H9 (cell line): ENCODE results near the gene AGPAT2. TPM values are rescaled to one million over a fixed set of nuclear protein-coding genes. Genes with fewer than 3 reads are reported as not detected.

ENCODE experiments used
- DNase-seq: peaks from one replicate; pipeline ENCODE4 v3.0.0-alpha.2; 2017
- H2AFZ ChIP-seq: one replicate; pipeline ENCODE4 v1.6.1; 2013; ENCODE audit warnings: mild to moderate bottlenecking, low read length, control low read depth, moderate library complexity
- H2AK5ac ChIP-seq: 2 replicates; pipeline ENCODE4 v1.6.1; 2013; ENCODE audit warnings: low read length, control low read depth, mixed read lengths; ENCODE audit not compliant: insufficient read length
- H2BK120ac ChIP-seq: one replicate; pipeline ENCODE4 v1.6.1; 2013; ENCODE audit warnings: low read depth, mild to moderate bottlenecking, low read length, control low read depth, inconsistent platforms; ENCODE audit not compliant: poor library complexity, severe bottlenecking
- H2BK12ac ChIP-seq: 2 replicates; pipeline ENCODE4 v1.6.1; 2013; ENCODE audit warnings: low read length, control low read depth, mixed read lengths, low read depth; ENCODE audit not compliant: insufficient read length
- H2BK15ac ChIP-seq: 2 replicates; pipeline ENCODE4 v1.6.1; 2013; ENCODE audit warnings: low read depth, low read length, control low read depth
- H2BK20ac ChIP-seq: one replicate; pipeline ENCODE4 v1.6.1; 2013; ENCODE audit warnings: low read depth, mild to moderate bottlenecking, low read length, control low read depth, inconsistent platforms; ENCODE audit not compliant: poor library complexity, severe bottlenecking
- H2BK5ac ChIP-seq: 2 replicates; pipeline ENCODE4 v1.6.1; 2013; ENCODE audit warnings: low read length, control low read depth, mixed read lengths; ENCODE audit not compliant: insufficient read length
- H3K14ac ChIP-seq: 2 replicates; pipeline ENCODE4 v1.6.1; 2013; ENCODE audit warnings: low read length, control low read depth; ENCODE audit not compliant: insufficient read depth
- H3K18ac ChIP-seq: 2 replicates; pipeline ENCODE4 v1.6.1; 2013; ENCODE audit warnings: low read depth, mild to moderate bottlenecking, mixed read lengths, low read length, control low read depth; ENCODE audit not compliant: insufficient read length
- H3K23ac ChIP-seq: 2 replicates; pipeline ENCODE4 v1.6.1; 2013; ENCODE audit warnings: low read length, control low read depth, mixed read lengths, low read depth; ENCODE audit not compliant: insufficient read length
- H3K23me2 ChIP-seq: 2 replicates; pipeline ENCODE4 v1.6.1; 2013; ENCODE audit warnings: low read depth, mild to moderate bottlenecking, mixed read lengths, low read length, control low read depth; ENCODE audit not compliant: insufficient read length, poor library complexity, severe bottlenecking
- H3K27ac ChIP-seq: 2 replicates; pipeline ENCODE4 v1.5.1; 2013; ENCODE audit warnings: low read length, control low read depth, mixed read lengths, low read depth; ENCODE audit not compliant: insufficient read length
- H3K27me3 ChIP-seq: 2 replicates; pipeline ENCODE4 v1.6.1; 2013; ENCODE audit warnings: low read length, control low read depth, inconsistent platforms; ENCODE audit not compliant: insufficient read depth
- H3K4ac ChIP-seq: 2 replicates; pipeline ENCODE4 v1.6.1; 2013; ENCODE audit warnings: low read depth, mild to moderate bottlenecking, control low read depth, inconsistent platforms, low read length, moderate library complexity
- H3K4me1 ChIP-seq: 2 replicates; pipeline ENCODE4 v1.6.1; 2013; ENCODE audit warnings: low read length, control low read depth, inconsistent platforms; ENCODE audit not compliant: insufficient read depth
- H3K4me2 ChIP-seq: 2 replicates; pipeline ENCODE4 v1.6.1; 2013; ENCODE audit warnings: low read length, control low read depth, mixed read lengths; ENCODE audit not compliant: insufficient read length, insufficient read depth
- H3K56ac ChIP-seq: 2 replicates; pipeline ENCODE4 v1.6.1; 2013; ENCODE audit warnings: low read depth, mild to moderate bottlenecking, mixed read lengths, low read length, control low read depth; ENCODE audit not compliant: insufficient read length
- H3K79me1 ChIP-seq: 2 replicates; pipeline ENCODE4 v1.6.1; 2013; ENCODE audit warnings: low read depth, mild to moderate bottlenecking, moderate library complexity, low read length, control low read depth, inconsistent platforms; ENCODE audit not compliant: insufficient read depth, poor library complexity, severe bottlenecking
- H3K79me2 ChIP-seq: 2 replicates; pipeline ENCODE4 v1.6.1; 2013; ENCODE audit warnings: low read length, control low read depth, inconsistent platforms; ENCODE audit not compliant: insufficient read depth
- H3K9ac ChIP-seq: 2 replicates; pipeline ENCODE4 v1.6.1; 2013; ENCODE audit warnings: low read length, control low read depth, mixed read lengths; ENCODE audit not compliant: insufficient read length; ENCODE audit errors: extremely low read depth
- H3K9me3 ChIP-seq: one replicate; pipeline ENCODE4 v1.6.1; 2013; ENCODE audit warnings: low read depth, low read length, inconsistent platforms; ENCODE audit not compliant: control insufficient read depth
- H3T11ph ChIP-seq: one replicate; pipeline ENCODE4 v1.6.1; 2013; ENCODE audit warnings: mild to moderate bottlenecking, low read length, control low read depth, inconsistent platforms
- H4K20me1 ChIP-seq: one replicate; pipeline ENCODE4 v1.6.1; 2013; ENCODE audit not compliant: control insufficient read depth, insufficient read length, insufficient read depth
- H4K5ac ChIP-seq: 2 replicates; pipeline ENCODE4 v1.6.1; 2013; ENCODE audit warnings: low read depth, mild to moderate bottlenecking, mixed read lengths, low read length, control low read depth; ENCODE audit not compliant: insufficient read length
- H4K8ac ChIP-seq: replicated peaks from 2 replicates; pipeline ENCODE4 v1.6.1; 2013; ENCODE audit warnings: low read length, control low read depth, mixed read lengths, low read depth; ENCODE audit not compliant: insufficient read length
- H4K91ac ChIP-seq: 2 replicates; pipeline ENCODE4 v1.6.1; 2013; ENCODE audit warnings: low read depth, mild to moderate bottlenecking, moderate library complexity, mixed read lengths, low read length, control low read depth; ENCODE audit not compliant: insufficient read length
- H3K27ac Mint-ChIP-seq, 3 experiments: 2 replicates in 2 of 3; 3 replicates in 1 of 3; pipeline ENCODE4 v1.8.0; 2020 to 2021; ENCODE audit warnings: mixed read lengths in 3 of 3, mild to moderate bottlenecking in 1 of 3, moderate library complexity in 1 of 3
- H3K27me3 Mint-ChIP-seq: 2 replicates; pipeline ENCODE4 v1.8.0; 2021; ENCODE audit warnings: low read depth, mild to moderate bottlenecking, moderate library complexity, mixed read lengths
- H3K36me3 Mint-ChIP-seq, 3 experiments: 2 replicates in 2 of 3; 3 replicates in 1 of 3; pipeline ENCODE4 v1.8.0; 2020 to 2021; ENCODE audit warnings: low read depth in 3 of 3, mixed read lengths in 3 of 3; ENCODE audit not compliant: insufficient read depth in 1 of 3
- H3K4me1 Mint-ChIP-seq, 2 experiments: 2 replicates each; pipeline ENCODE4 v1.8.0; 2020; ENCODE audit warnings: mixed read lengths in 2 of 2
- H3K4me3 Mint-ChIP-seq, 2 experiments: 2 replicates in 1 of 2; 3 replicates in 1 of 2; pipeline ENCODE4 v1.8.0; 2020 to 2021; ENCODE audit warnings: mild to moderate bottlenecking in 2 of 2, mixed read lengths in 2 of 2, moderate library complexity in 1 of 2
- H3K9me3 Mint-ChIP-seq, 2 experiments: 2 replicates in 1 of 2; 3 replicates in 1 of 2; pipeline ENCODE4 v1.8.0; 2020; ENCODE audit warnings: mild to moderate bottlenecking in 2 of 2, mixed read lengths in 2 of 2, moderate library complexity in 1 of 2
- CTCF ChIP-seq: fragments of 200-600 bp; sonication (generic); conservative IDR thresholded peaks from 3 replicates; pipeline ENCODE4 v1.8.0; 2021; ENCODE audit warnings: antibody characterized with exemption, mild to moderate bottlenecking
- WGBS: extraction: QIAGEN DNeasy Blood & Tissue Kit; methylation state at CpG from one replicate; pipeline ENCODE4 v1.1.7; 2013; ENCODE audit warnings: missing lambda C conversion rate, low lambda C conversion rate, mixed read lengths; ENCODE audit not compliant: insufficient read length; ENCODE audit errors: extremely low coverage; 5-methylcytosine and 5-hydroxymethylcytosine counted together
- total RNA-seq: library from RNA; stranded (reverse); gene quantifications from 2 replicates; pipeline ENCODE4 v1.2.1, GENCODE V29; 2021

The AGPAT2 gene
- total RNA-seq, 1 experiment from 2014 or later = 29.7 TPM

- H2AFZ ChIP-seq = no peak overlapping the region
Observed at GRCh38 chr9:136678034-136678433, 9.2 kb downstream of the AGPAT2 start.

More at GRCh38 chr9:136678034-136678433, 9.2 kb downstream of the AGPAT2 start:
- WGBS = no CpG with 5 or more reads among the region's 15 CpGs
- Histone ChIP-seq H3K23ac (no peak overlapping the region), H3K4me1 (no peaks in the 10 kb centered on the region; the same call in 1 of the 2 replicates), H3K23me2 (no peaks in the 10 kb centered on the region), H3K79me1 (no peaks in the 10 kb centered on the region), H3K18ac (no peak overlapping the region), H4K20me1 (no peaks in the 10 kb centered on the region), H2BK12ac (no peak overlapping the region), H2BK15ac (no peak overlapping the region), H3K9ac (no peak overlapping the region), H3K4me2 (no peak overlapping the region), H2BK120ac (no peak overlapping the region), H2BK5ac (no peak overlapping the region), H3K4ac (no peak overlapping the region), H4K91ac (no peak overlapping the region), H2AK5ac (no peak overlapping the region), H3K56ac (no peak overlapping the region), H3T11ph (no peak overlapping the region), H4K8ac (no peak overlapping the region), H4K5ac (no peak overlapping the region), H3K27ac (no peak overlapping the region), H3K14ac (peak overlapping the region; percentile 40; the same call in 1 of the 2 replicates), H3K9me3 (no peaks in the 10 kb centered on the region), H3K79me2 (no peaks in the 10 kb centered on the region), H3K27me3 (no peaks in the 10 kb centered on the region), H2BK20ac (no peak overlapping the region)
- TF ChIP-seq CTCF = no peak
- H3K9me3 Mint-ChIP-seq = no peaks in the 10 kb centered on the region
- H3K27me3 Mint-ChIP-seq = peaks cover 1% of the 10 kb centered on the region; the same call in 1 of the 2 replicates
- DNase-seq = no peak
- peaks cover 0 to 5% (median 0%) of the 10 kb centered on the region in 3 experiments; a peak in 4 of 7 replicates for H3K36me3 Mint-ChIP-seq
- H3K4me1 Mint-ChIP-seq = peaks cover 2 to 9% of the 10 kb centered on the region in 2 experiments
- H3K27ac Mint-ChIP-seq = no peak overlapping the region
- H3K4me3 Mint-ChIP-seq = no peak overlapping the region
